HepG2 (cell line): ENCODE measurements around the gene AMHR2. TPM values are rescaled to one million over a fixed set of nuclear protein-coding genes. Genes with fewer than 3 reads are reported as not detected.

Source experiments
- KDM5B ChIP-seq: sonication (generic); formaldehyde crosslinking; IDR thresholded peaks from 2 replicates; pipeline ENCODE4 v1.4.0; 2020; ENCODE audit warnings: missing genetic modification reagents, mild to moderate bottlenecking, borderline replicate concordance
- MBD4 ChIP-seq: IDR thresholded peaks from 2 replicates; pipeline ENCODE4 v1.6.1; 2012; ENCODE audit warnings: low read length, inconsistent platforms, borderline replicate concordance
- NFKB2 ChIP-seq: sonication (generic); formaldehyde crosslinking; IDR thresholded peaks from 2 replicates; pipeline ENCODE4 v1.4.0; 2020; ENCODE audit warnings: missing genetic modification reagents, borderline replicate concordance
- REPIN1 ChIP-seq: sonication (generic); formaldehyde crosslinking; IDR thresholded peaks from 2 replicates; pipeline ENCODE4 v1.8.0; 2022; ENCODE audit warnings: missing genetic modification reagents, low read depth, mild to moderate bottlenecking, borderline replicate concordance
- RORA ChIP-seq: sonication (generic); formaldehyde crosslinking; IDR thresholded peaks from 2 replicates; pipeline ENCODE4 v1.5.0; 2020; ENCODE audit warnings: mild to moderate bottlenecking, missing genetic modification reagents, moderate library complexity
- SIN3B ChIP-seq: fragments of 150-350 bp; IDR thresholded peaks from 2 replicates; pipeline ENCODE4 v1.6.1; 2014; ENCODE audit warnings: low read length
- SKIL ChIP-seq: sonication (generic); formaldehyde crosslinking; IDR thresholded peaks from 2 replicates; pipeline ENCODE4 v1.8.0; 2022; ENCODE audit warnings: missing genetic modification reagents, mild to moderate bottlenecking, moderate library complexity, borderline replicate concordance
- SRSF1 ChIP-seq: fragments of 200-400 bp; formaldehyde crosslinking; optimal IDR thresholded peaks from 2 replicates; pipeline ENCODE3; 2017; ENCODE audit warnings: mild to moderate bottlenecking, low read depth, low read length, moderate library complexity
- ZFP41 ChIP-seq: sonication (generic); formaldehyde crosslinking; IDR thresholded peaks from 2 replicates; pipeline ENCODE4 v1.4.0; 2020; ENCODE audit warnings: mild to moderate bottlenecking, missing genetic modification reagents, borderline replicate concordance
- ZMAT3 ChIP-seq: sonication (generic); formaldehyde crosslinking; conservative IDR thresholded peaks from 2 replicates; pipeline ENCODE4 v1.7.0; 2021; ENCODE audit warnings: missing genetic modification reagents
- ZNF256 ChIP-seq: sonication (generic); formaldehyde crosslinking; conservative IDR thresholded peaks from 2 replicates; pipeline ENCODE4 v1.4.0; 2020; ENCODE audit warnings: missing genetic modification reagents
- ZNF777 ChIP-seq: sonication (generic); formaldehyde crosslinking; IDR thresholded peaks from 2 replicates; pipeline ENCODE4 v1.4.0; 2020; ENCODE audit warnings: missing genetic modification reagents
- ZZZ3 ChIP-seq: sonication (generic); formaldehyde crosslinking; IDR thresholded peaks from 2 replicates; pipeline ENCODE4 v1.4.0; 2020; ENCODE audit warnings: missing genetic modification reagents, mild to moderate bottlenecking, borderline replicate concordance
- polyA plus RNA-seq, 8 experiments: library from polyadenylated mRNA; depleted of rRNA in 3 of 8; stranded (reverse) in 7 of 8; unstranded in 1 of 8; fragments of >200 nt; fragmentation: Illumina TruSeq in 4 of 8; extraction: Trizol in 4 of 8; gene quantifications; 2 replicates each; pipeline versions ENCODE4 v1.2.1 to v1.2.3, GENCODE V29; 2011 to 2016; ENCODE audit warnings: low read depth in 4 of 8, missing spikeins in 1 of 8, mixed read lengths in 1 of 8; ENCODE audit not compliant: insufficient read depth in 1 of 8
- total RNA-seq, 5 experiments: library from RNA; depleted of rRNA; stranded (reverse); fragments of >200 nt; fragmentation: Illumina TruSeq; extraction: Trizol; gene quantifications; 2 replicates each; pipeline ENCODE4 v1.2.3, GENCODE V29; 2016; ENCODE audit warnings: low read depth in 1 of 5
- TF ChIP-seq, protein P1 (sequence below): sonication (generic); formaldehyde crosslinking; IDR thresholded peaks from 2 replicates; pipeline ENCODE4 v1.4.0; 2020; ENCODE audit warnings: missing genetic modification reagents
- TF ChIP-seq, protein P2 (sequence below): sonication (generic); formaldehyde crosslinking; IDR thresholded peaks from 2 replicates; pipeline ENCODE4 v1.5.1; 2020; ENCODE audit warnings: mild to moderate bottlenecking, missing genetic modification reagents
- TF ChIP-seq, protein P3 (sequence below): sonication (generic); formaldehyde crosslinking; IDR thresholded peaks from 2 replicates; pipeline ENCODE4 v1.4.0; 2020; ENCODE audit warnings: missing genetic modification reagents
- TF ChIP-seq, protein P4 (sequence below): sonication (generic); formaldehyde crosslinking; IDR thresholded peaks from 2 replicates; pipeline ENCODE4 v1.4.0; 2020; ENCODE audit warnings: missing genetic modification reagents

The AMHR2 gene
- total and polyA plus RNA-seq, 2 of the 13 experiments (the other 11 are each of a cell fraction or from before 2014, with no cell fraction given) = 0.24 to 0.58 TPM

- no peak for TF ChIP-seq MBD4
- TF ChIP-seq, protein P1, sequence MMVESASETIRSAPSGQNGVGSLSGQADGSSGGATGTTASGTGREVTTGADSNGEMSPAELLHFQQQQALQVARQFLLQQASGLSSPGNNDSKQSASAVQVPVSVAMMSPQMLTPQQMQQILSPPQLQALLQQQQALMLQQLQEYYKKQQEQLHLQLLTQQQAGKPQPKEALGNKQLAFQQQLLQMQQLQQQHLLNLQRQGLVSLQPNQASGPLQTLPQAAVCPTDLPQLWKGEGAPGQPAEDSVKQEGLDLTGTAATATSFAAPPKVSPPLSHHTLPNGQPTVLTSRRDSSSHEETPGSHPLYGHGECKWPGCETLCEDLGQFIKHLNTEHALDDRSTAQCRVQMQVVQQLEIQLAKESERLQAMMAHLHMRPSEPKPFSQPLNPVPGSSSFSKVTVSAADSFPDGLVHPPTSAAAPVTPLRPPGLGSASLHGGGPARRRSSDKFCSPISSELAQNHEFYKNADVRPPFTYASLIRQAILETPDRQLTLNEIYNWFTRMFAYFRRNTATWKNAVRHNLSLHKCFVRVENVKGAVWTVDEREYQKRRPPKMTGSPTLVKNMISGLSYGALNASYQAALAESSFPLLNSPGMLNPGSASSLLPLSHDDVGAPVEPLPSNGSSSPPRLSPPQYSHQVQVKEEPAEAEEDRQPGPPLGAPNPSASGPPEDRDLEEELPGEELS (CRISPR knock-in tag) = peak; percentile 72
- TF ChIP-seq RORA (CRISPR knock-in tag) = no peak
- peak; percentile 79; the same call in 1 of the 2 replicates for TF ChIP-seq ZZZ3
- no peak for TF ChIP-seq ZFP41 (CRISPR knock-in tag)
- TF ChIP-seq ZMAT3 (CRISPR knock-in tag) = peak; percentile 74; the same call in 1 of the 2 replicates
- TF ChIP-seq SIN3B = no peak
- TF ChIP-seq SKIL (CRISPR knock-in tag) = peak; percentile 41; the same call in 1 of the 2 replicates
- TF ChIP-seq REPIN1 (CRISPR knock-in tag) = peak; percentile 91
- TF ChIP-seq, protein P2, sequence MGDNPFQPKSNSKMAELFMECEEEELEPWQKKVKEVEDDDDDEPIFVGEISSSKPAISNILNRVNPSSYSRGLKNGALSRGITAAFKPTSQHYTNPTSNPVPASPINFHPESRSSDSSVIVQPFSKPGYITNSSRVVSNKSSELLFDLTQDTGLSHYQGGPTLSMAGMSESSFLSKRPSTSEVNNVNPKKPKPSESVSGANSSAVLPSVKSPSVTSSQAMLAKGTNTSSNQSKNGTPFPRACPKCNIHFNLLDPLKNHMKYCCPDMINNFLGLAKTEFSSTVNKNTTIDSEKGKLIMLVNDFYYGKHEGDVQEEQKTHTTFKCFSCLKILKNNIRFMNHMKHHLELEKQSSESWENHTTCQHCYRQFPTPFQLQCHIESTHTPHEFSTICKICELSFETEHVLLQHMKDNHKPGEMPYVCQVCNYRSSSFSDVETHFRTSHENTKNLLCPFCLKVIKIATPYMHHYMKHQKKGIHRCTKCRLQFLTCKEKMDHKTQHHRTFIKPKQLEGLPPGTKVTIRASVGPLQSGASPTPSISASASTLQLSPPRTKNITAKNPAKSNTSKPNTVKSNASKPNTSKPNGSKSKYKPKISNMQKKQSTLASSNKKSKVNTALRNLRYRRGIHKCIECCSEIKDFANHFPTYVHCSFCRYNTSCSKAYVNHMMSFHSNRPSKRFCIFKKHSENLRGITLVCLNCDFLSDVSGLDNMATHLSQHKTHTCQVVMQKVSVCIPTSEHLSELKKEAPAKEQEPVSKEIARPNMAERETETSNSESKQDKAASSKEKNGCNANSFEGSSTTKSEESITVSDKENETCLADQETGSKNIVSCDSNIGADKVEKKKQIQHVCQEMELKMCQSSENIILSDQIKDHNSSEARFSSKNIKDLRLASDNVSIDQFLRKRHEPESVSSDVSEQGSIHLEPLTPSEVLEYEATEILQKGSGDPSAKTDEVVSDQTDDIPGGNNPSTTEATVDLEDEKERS (CRISPR knock-in tag) = no peak
- no peak for TF ChIP-seq ZNF777 (CRISPR knock-in tag)
- TF ChIP-seq, protein P3, sequence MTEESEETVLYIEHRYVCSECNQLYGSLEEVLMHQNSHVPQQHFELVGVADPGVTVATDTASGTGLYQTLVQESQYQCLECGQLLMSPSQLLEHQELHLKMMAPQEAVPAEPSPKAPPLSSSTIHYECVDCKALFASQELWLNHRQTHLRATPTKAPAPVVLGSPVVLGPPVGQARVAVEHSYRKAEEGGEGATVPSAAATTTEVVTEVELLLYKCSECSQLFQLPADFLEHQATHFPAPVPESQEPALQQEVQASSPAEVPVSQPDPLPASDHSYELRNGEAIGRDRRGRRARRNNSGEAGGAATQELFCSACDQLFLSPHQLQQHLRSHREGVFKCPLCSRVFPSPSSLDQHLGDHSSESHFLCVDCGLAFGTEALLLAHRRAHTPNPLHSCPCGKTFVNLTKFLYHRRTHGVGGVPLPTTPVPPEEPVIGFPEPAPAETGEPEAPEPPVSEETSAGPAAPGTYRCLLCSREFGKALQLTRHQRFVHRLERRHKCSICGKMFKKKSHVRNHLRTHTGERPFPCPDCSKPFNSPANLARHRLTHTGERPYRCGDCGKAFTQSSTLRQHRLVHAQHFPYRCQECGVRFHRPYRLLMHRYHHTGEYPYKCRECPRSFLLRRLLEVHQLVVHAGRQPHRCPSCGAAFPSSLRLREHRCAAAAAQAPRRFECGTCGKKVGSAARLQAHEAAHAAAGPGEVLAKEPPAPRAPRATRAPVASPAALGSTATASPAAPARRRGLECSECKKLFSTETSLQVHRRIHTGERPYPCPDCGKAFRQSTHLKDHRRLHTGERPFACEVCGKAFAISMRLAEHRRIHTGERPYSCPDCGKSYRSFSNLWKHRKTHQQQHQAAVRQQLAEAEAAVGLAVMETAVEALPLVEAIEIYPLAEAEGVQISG (CRISPR knock-in tag) = peak; percentile 99
- TF ChIP-seq NFKB2 = peak; percentile 57; the same call in 1 of the 2 replicates
- peak; percentile 7; the same call in 1 of the 2 replicates for TF ChIP-seq KDM5B (CRISPR knock-in tag)
- no peak for TF ChIP-seq ZNF256 (CRISPR knock-in tag)
- TF ChIP-seq, protein P4, sequence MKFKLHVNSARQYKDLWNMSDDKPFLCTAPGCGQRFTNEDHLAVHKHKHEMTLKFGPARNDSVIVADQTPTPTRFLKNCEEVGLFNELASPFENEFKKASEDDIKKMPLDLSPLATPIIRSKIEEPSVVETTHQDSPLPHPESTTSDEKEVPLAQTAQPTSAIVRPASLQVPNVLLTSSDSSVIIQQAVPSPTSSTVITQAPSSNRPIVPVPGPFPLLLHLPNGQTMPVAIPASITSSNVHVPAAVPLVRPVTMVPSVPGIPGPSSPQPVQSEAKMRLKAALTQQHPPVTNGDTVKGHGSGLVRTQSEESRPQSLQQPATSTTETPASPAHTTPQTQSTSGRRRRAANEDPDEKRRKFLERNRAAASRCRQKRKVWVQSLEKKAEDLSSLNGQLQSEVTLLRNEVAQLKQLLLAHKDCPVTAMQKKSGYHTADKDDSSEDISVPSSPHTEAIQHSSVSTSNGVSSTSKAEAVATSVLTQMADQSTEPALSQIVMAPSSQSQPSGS (CRISPR knock-in tag) = peak; percentile 89
- no peak for TF ChIP-seq SRSF1
Measured at GRCh38 chr12:53451661-53452158, 28.1 kb downstream of the AMHR2 start, which contains the start of gene PCBP2 (continued).
